Natural killer cell (primary cell): ENCODE results near the gene ARID3C. TPM values are rescaled to one million over a fixed set of nuclear protein-coding genes. Genes with fewer than 3 reads are reported as not detected.
A peak's percentile ranks its signal among the peaks of the same experiment; 100 is the strongest.

Source experiments
- ATAC-seq, 3 donors: fragments of 150-1000 bp in 2 of 3; fragments of 200-7000 bp in 1 of 3; cut with Tn5 transposase; 1 replicate in 1 of 3; 2 replicates in 2 of 3; pipeline ENCODE4 v1.10.0; 2021; ENCODE audit warnings: mild to moderate bottlenecking in 2 of 3, moderate library complexity in 2 of 3
- DNase-seq, 2 donors: peaks; one replicate each; pipeline versions ENCODE4 v3.0.0 to v3.0.0-alpha.2; 2013 to 2021; ENCODE audit warnings: mixed read lengths in 1 of 2
- H3K27ac ChIP-seq: one replicate; pipeline ENCODE4 v1.5.1; 2013; ENCODE audit warnings: mild to moderate bottlenecking, low read length
- H3K27me3 ChIP-seq: one replicate; pipeline ENCODE4 v1.6.1; 2013; ENCODE audit warnings: low read length; ENCODE audit not compliant: control insufficient read depth, insufficient read depth
- H3K36me3 ChIP-seq: one replicate; pipeline ENCODE4 v1.6.1; 2013; ENCODE audit warnings: low read length; ENCODE audit not compliant: control insufficient read depth, insufficient read depth
- H3K4me1 ChIP-seq: one replicate; pipeline ENCODE4 v1.6.1; 2013; ENCODE audit warnings: low read length; ENCODE audit not compliant: control insufficient read depth, insufficient read depth
- H3K4me3 ChIP-seq: one replicate; pipeline ENCODE4 v1.5.1; 2013; ENCODE audit warnings: low read length
- H3K9me3 ChIP-seq: one replicate; pipeline ENCODE4 v1.6.1; 2013; ENCODE audit warnings: low read length; ENCODE audit not compliant: control insufficient read depth, insufficient read depth
- H3K27ac Mint-ChIP-seq, 2 donors: one replicate each; pipeline ENCODE4 v1.8.0; 2022; ENCODE audit warnings: mild to moderate bottlenecking in 2 of 2, mixed read lengths in 2 of 2, moderate library complexity in 1 of 2
- H3K27me3 Mint-ChIP-seq, 2 donors: one replicate each; pipeline ENCODE4 v1.8.0; 2022; ENCODE audit warnings: low read depth in 2 of 2, mixed read lengths in 2 of 2
- H3K36me3 Mint-ChIP-seq: one replicate; pipeline ENCODE4 v1.8.0; 2022; ENCODE audit warnings: mixed read lengths
- H3K4me1 Mint-ChIP-seq, 2 donors: one replicate each; pipeline ENCODE4 v1.8.0; 2022; ENCODE audit warnings: mixed read lengths in 2 of 2
- H3K4me3 Mint-ChIP-seq: one replicate; pipeline ENCODE4 v1.8.0; 2022; ENCODE audit warnings: mild to moderate bottlenecking, moderate library complexity, mixed read lengths
- H3K9me3 Mint-ChIP-seq, 2 donors: one replicate each; pipeline ENCODE4 v1.8.0; 2022; ENCODE audit warnings: mixed read lengths in 2 of 2
- WGBS: methylation state at CpG from one replicate; pipeline ENCODE4 v1.1.7; 2013; ENCODE audit warnings: missing lambda C conversion rate; ENCODE audit not compliant: insufficient coverage; 5-methylcytosine and 5-hydroxymethylcytosine counted together
- intact Hi-C: fragments of 100-400 bp; cut with micrococcal nuclease; formaldehyde crosslinking; loops from one replicate; pipeline ENCODE4 v1.14.2; 2022
- total RNA-seq, 4 donors: library from RNA; stranded (reverse); fragments of 120-200 nt in 1 of 4; gene quantifications; one replicate each; pipeline versions ENCODE4 v1.2.3 to v1.2.4, GENCODE V29; 2013 to 2022
- TF ChIP-seq, protein P1 (sequence below): fragments of 200-600 bp; IDR thresholded peaks from one replicate; pipeline ENCODE4 v1.8.0; 2022; ENCODE audit warnings: antibody characterized with exemption

ARID3C gene
- total RNA-seq, 3 donors from 2014 or later (not counting 1 experiment from before 2014, with no cell fraction given), result 0.24 to 0.77 TPM; not detected in 1

DNA sequence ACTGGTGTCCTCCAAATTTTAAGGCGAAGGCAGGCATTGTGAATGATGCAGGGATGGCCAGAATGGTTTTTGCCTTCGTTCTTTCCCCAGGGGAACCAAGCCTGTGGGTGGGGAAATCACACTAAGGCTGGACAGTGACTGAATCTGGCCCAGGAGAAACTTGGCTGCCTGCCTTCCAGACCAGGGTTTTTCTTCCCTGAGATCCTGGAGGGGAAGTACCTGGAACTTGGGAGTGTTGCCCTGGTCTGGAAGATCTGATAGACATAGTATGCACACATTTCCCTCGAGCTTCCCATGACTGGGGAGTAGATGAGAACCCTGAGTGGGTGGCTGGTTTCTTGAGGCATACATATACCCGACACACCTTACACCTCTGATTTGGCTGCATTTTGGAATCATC lies 22.5 kb upstream of the ARID3C start:
- no peaks in the 10 kb centered on the region for H3K27me3 Mint-ChIP-seq
- H3K4me3 ChIP-seq, result no peak overlapping the region
- H3K4me3 Mint-ChIP-seq, result no peak overlapping the region
- no peak overlapping the region for H3K27ac ChIP-seq
- intact Hi-C loops, result no loop called here
- H3K36me3 Mint-ChIP-seq, result no peaks in the 10 kb centered on the region
- TF ChIP-seq, protein P1, sequence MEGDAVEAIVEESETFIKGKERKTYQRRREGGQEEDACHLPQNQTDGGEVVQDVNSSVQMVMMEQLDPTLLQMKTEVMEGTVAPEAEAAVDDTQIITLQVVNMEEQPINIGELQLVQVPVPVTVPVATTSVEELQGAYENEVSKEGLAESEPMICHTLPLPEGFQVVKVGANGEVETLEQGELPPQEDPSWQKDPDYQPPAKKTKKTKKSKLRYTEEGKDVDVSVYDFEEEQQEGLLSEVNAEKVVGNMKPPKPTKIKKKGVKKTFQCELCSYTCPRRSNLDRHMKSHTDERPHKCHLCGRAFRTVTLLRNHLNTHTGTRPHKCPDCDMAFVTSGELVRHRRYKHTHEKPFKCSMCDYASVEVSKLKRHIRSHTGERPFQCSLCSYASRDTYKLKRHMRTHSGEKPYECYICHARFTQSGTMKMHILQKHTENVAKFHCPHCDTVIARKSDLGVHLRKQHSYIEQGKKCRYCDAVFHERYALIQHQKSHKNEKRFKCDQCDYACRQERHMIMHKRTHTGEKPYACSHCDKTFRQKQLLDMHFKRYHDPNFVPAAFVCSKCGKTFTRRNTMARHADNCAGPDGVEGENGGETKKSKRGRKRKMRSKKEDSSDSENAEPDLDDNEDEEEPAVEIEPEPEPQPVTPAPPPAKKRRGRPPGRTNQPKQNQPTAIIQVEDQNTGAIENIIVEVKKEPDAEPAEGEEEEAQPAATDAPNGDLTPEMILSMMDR, result no peak
- no peaks in the 10 kb centered on the region for H3K27me3 ChIP-seq
- DNase-seq, result no peak
- H3K27ac Mint-ChIP-seq, result peak overlapping the region in 1 of 2 donors; percentile 83
- peaks cover 32% of the 10 kb centered on the region for H3K4me1 ChIP-seq
- peaks cover 25% of the 10 kb centered on the region for H3K36me3 ChIP-seq
- peaks cover 37 to 44% of the 10 kb centered on the region in 2 donors for H3K4me1 Mint-ChIP-seq
- 85% methylated on average over 3 of the region's 4 CpGs for WGBS
- ATAC-seq, result no peak
- H3K9me3 ChIP-seq, result no peaks in the 10 kb centered on the region
- H3K9me3 Mint-ChIP-seq, result no peaks in the 10 kb centered on the region

DNA sequence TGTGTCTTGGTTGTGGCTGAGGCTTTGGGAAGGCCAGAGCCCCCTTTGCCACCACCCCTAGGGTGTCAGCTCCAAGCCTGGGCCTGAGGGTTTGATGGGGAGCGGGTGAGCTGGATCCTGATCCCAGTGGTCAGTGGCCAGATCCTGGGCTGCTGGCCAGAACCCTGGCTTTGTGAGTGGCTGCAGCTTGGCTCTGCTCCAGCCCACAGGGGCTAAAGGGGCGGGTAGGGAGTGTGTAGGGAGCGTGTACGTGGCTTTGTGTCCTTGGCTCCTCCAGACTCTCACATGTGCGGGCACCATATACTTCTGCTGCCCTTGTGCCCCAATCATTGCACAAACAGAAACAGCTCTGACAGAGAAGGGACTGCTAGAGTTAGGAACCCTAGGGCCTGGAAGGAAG lies 21.9 kb upstream of the ARID3C start:
- peaks cover 40 to 47% of the 10 kb centered on the region in 2 donors for H3K4me1 Mint-ChIP-seq
- TF ChIP-seq, protein P1, result no peak
- WGBS, result 97% methylated on average over 3 of the region's 5 CpGs
- Histone ChIP-seq H3K4me1 (peaks cover 37% of the 10 kb centered on the region), H3K4me3 (no peak overlapping the region), H3K27ac (no peak overlapping the region), H3K27me3 (no peaks in the 10 kb centered on the region), H3K36me3 (peaks cover 25% of the 10 kb centered on the region), H3K9me3 (no peaks in the 10 kb centered on the region)
- H3K4me3 Mint-ChIP-seq, result no peak overlapping the region
- DNase-seq (no peak), ATAC-seq (no peak)
- H3K27me3 Mint-ChIP-seq, result no peaks in the 10 kb centered on the region
- intact Hi-C loops, result no loop called here
- H3K36me3 Mint-ChIP-seq, result no peaks in the 10 kb centered on the region
- H3K9me3 Mint-ChIP-seq, result no peaks in the 10 kb centered on the region
- no peak overlapping the region for H3K27ac Mint-ChIP-seq

GRCh38 chr9:34648673-34649072 lies 19.8 kb upstream of the ARID3C start:
- peak overlapping the region in 1 of 2 donors; percentile 89 for H3K27ac Mint-ChIP-seq
- no peaks in the 10 kb centered on the region for H3K27me3 ChIP-seq
- DNase-seq (no peak), ATAC-seq (no peak)
- peaks cover 25% of the 10 kb centered on the region for H3K36me3 ChIP-seq
- intact Hi-C loops, result loop anchor here (5.0 kb wide), 1 partner anchor 36 kb away; the partner anchor contains the start of gene RPP25L
- no peak overlapping the region for H3K27ac ChIP-seq
- H3K4me3 ChIP-seq, result no peak overlapping the region
- peak overlapping the region; percentile 58 for H3K4me3 Mint-ChIP-seq
- H3K9me3 Mint-ChIP-seq, result no peaks in the 10 kb centered on the region
- peaks cover 36 to 47% of the 10 kb centered on the region in 2 donors for H3K4me1 Mint-ChIP-seq
- no peaks in the 10 kb centered on the region for H3K9me3 ChIP-seq
- H3K27me3 Mint-ChIP-seq, result no peaks in the 10 kb centered on the region
- TF ChIP-seq, protein P1, result no peak
- no peaks in the 10 kb centered on the region for H3K36me3 Mint-ChIP-seq
- H3K4me1 ChIP-seq, result peaks cover 37% of the 10 kb centered on the region
- WGBS, result 96% methylated on average over 8 of the region's 8 CpGs

GRCh38 chr9:34647651-34648050 lies 18.8 kb upstream of the ARID3C start:
- Mint-ChIP-seq H3K27ac (peak overlapping the region; percentile 77 to 89), H3K4me1 (peaks cover 30 to 38% of the 10 kb centered on the region in 2 donors), H3K36me3 (no peaks in the 10 kb centered on the region), H3K9me3 (no peaks in the 10 kb centered on the region), H3K27me3 (no peaks in the 10 kb centered on the region), H3K4me3 (peak overlapping the region; percentile 89)
- intact Hi-C loops, result loop anchor here (5.0 kb wide), 1 partner anchor 35 kb away; the partner anchor contains the start of gene RPP25L
- 71% methylated on average over 10 of the region's 10 CpGs for WGBS
- Histone ChIP-seq H3K4me1 (peaks cover 34% of the 10 kb centered on the region), H3K27me3 (no peaks in the 10 kb centered on the region), H3K9me3 (no peaks in the 10 kb centered on the region), H3K4me3 (peak overlapping the region; percentile 69), H3K27ac (peak overlapping the region; percentile 53), H3K36me3 (peaks cover 25% of the 10 kb centered on the region)
- DNase-seq (peak in 1 of 2 donors; percentile 28), ATAC-seq (no peak)
- TF ChIP-seq, protein P1, result no peak
